ENCODE results near the gene NARF. TPM values are rescaled to one million over a fixed set of nuclear protein-coding genes. Genes with fewer than 3 reads are reported as not detected.

NARF gene
- total RNA-seq, 1 donor from 2014 or later = 64.4 TPM

DNA sequence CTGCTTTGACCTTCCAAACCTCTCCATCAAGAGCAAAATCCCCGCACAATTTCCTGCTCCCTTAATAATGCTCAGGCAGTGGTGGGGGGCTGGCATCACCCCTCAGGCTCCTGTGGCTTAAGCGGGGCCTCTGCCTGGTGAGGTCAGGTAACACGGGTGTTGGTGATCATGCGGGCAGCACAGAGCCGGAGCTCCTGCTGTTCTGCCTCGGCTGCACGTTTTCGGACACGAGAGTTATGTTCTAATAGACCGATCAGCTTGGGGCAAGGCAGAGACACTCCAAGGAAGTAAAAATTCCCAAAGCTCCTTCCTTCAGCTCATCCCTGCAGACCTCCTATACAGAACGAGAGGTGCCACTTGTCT is 6.0 kb downstream of the NARF start:
- H3K27me3 ChIP-seq (ENCODE audit: insufficient read depth, low read length) = no peaks in the 10 kb centered on the region
- H3K9me3 Mint-ChIP-seq (ENCODE audit: unreplicated experiment) = no peaks in the 10 kb centered on the region
- H3K4me2 ChIP-seq (ENCODE audit: low read length) = no peak overlapping the region
- H3K9me3 ChIP-seq (ENCODE audit: insufficient read depth, low read depth, low read length) = no peaks in the 10 kb centered on the region
- FAIRE-seq (no peak), DNase-seq (ENCODE audit: low read depth) (no peak)
- TF ChIP-seq, protein P1, sequence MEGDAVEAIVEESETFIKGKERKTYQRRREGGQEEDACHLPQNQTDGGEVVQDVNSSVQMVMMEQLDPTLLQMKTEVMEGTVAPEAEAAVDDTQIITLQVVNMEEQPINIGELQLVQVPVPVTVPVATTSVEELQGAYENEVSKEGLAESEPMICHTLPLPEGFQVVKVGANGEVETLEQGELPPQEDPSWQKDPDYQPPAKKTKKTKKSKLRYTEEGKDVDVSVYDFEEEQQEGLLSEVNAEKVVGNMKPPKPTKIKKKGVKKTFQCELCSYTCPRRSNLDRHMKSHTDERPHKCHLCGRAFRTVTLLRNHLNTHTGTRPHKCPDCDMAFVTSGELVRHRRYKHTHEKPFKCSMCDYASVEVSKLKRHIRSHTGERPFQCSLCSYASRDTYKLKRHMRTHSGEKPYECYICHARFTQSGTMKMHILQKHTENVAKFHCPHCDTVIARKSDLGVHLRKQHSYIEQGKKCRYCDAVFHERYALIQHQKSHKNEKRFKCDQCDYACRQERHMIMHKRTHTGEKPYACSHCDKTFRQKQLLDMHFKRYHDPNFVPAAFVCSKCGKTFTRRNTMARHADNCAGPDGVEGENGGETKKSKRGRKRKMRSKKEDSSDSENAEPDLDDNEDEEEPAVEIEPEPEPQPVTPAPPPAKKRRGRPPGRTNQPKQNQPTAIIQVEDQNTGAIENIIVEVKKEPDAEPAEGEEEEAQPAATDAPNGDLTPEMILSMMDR (IDR thresholded peaks at IDR 0.05; ENCODE audit: insufficient read depth, low read depth, low read length) = no peak
- TF ChIP-seq EZH2 (IDR thresholded peaks at IDR 0.05; ENCODE audit: insufficient read depth, low read length) = no peak
- no peak overlapping the region for H3K4me3 ChIP-seq (ENCODE audit: insufficient read depth, low read depth, low read length)
- H3K27me3 Mint-ChIP-seq (ENCODE audit: low read depth, unreplicated experiment) = no peaks in the 10 kb centered on the region
- H4K20me1 ChIP-seq (ENCODE audit: insufficient read depth, low read length) = peaks cover 13% of the 10 kb centered on the region
- no peak overlapping the region for H3K27ac Mint-ChIP-seq (ENCODE audit: unreplicated experiment)
- H2AFZ ChIP-seq (ENCODE audit: low read depth, low read length) = no peak overlapping the region
- H3K36me3 Mint-ChIP-seq (ENCODE audit: low read depth, unreplicated experiment) = peaks cover 42% of the 10 kb centered on the region
- H3K4me1 ChIP-seq (ENCODE audit: insufficient read depth, low read length) = peaks cover 1% of the 10 kb centered on the region
- H3K36me3 ChIP-seq (ENCODE audit: insufficient read depth, low read length) = peaks cover 29% of the 10 kb centered on the region
- H3K79me2 ChIP-seq (ENCODE audit: insufficient read depth, low read length) = peaks cover 4% of the 10 kb centered on the region
- no peaks in the 10 kb centered on the region for H3K4me1 Mint-ChIP-seq (ENCODE audit: low read depth, unreplicated experiment)
- no peak overlapping the region for H3K9ac ChIP-seq (ENCODE audit: low read length)
- no peak overlapping the region for H3K27ac ChIP-seq (ENCODE audit: low read depth, low read length)
- H3K4me3 Mint-ChIP-seq (ENCODE audit: unreplicated experiment) = no peak overlapping the region

DNA sequence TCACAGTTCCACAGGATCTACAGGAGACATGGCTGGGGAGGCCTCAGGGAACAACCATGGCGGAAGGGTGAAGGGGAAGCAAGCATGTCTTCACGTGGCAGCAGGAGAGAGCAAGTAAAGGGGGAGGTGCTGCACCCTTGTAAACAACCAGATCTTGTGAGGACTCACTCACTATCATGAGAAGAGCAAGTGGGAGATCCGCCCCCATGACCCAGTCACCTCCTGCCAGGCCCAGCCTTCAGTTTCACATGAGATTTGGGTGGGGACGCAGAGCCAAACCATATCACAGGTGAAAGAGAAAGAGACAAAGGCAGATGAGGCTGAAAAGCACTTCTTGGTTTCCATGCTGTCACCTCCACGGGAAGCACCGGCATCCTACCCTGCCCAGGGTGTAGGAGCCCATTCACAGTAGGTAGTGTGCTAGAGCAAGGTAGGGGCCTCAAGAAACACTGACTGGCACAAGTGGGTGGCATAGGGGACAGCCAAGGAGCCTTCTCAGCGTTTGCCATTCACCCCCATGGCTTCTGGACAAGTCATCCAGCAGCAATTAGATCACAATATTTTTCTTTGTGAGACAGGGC is 6.6 kb downstream of the NARF start:
- H3K36me3 ChIP-seq (ENCODE audit: insufficient read depth, low read length) = peaks cover 33% of the 10 kb centered on the region
- FAIRE-seq = no peak
- no peak overlapping the region for H3K4me2 ChIP-seq (ENCODE audit: low read length)
- H4K20me1 ChIP-seq (ENCODE audit: insufficient read depth, low read length) = peaks cover 12% of the 10 kb centered on the region
- TF ChIP-seq, protein P1 (IDR thresholded peaks at IDR 0.05; ENCODE audit: insufficient read depth, low read depth, low read length) = no peak
- TF ChIP-seq EZH2 (IDR thresholded peaks at IDR 0.05; ENCODE audit: insufficient read depth, low read length) = no peak
- no peaks in the 10 kb centered on the region for H3K27me3 ChIP-seq (ENCODE audit: insufficient read depth, low read length)
- Mint-ChIP-seq H3K27me3 (ENCODE audit: low read depth, unreplicated experiment) (no peaks in the 10 kb centered on the region), H3K4me3 (ENCODE audit: unreplicated experiment) (no peak overlapping the region), H3K27ac (ENCODE audit: unreplicated experiment) (no peak overlapping the region), H3K36me3 (ENCODE audit: low read depth, unreplicated experiment) (peaks cover 42% of the 10 kb centered on the region), H3K9me3 (ENCODE audit: unreplicated experiment) (no peaks in the 10 kb centered on the region), H3K4me1 (ENCODE audit: low read depth, unreplicated experiment) (no peaks in the 10 kb centered on the region)
- no peak overlapping the region for H3K4me3 ChIP-seq (ENCODE audit: insufficient read depth, low read depth, low read length)
- no peaks in the 10 kb centered on the region for H3K4me1 ChIP-seq (ENCODE audit: insufficient read depth, low read length)
- no peaks in the 10 kb centered on the region for H3K9me3 ChIP-seq (ENCODE audit: insufficient read depth, low read depth, low read length)
- H3K79me2 ChIP-seq (ENCODE audit: insufficient read depth, low read length) = no peaks in the 10 kb centered on the region
- H3K27ac ChIP-seq (ENCODE audit: low read depth, low read length) = no peak overlapping the region
- no peak for DNase-seq (ENCODE audit: low read depth)
- no peak overlapping the region for H2AFZ ChIP-seq (ENCODE audit: low read depth, low read length)
- no peak overlapping the region for H3K9ac ChIP-seq (ENCODE audit: low read length)

DNA sequence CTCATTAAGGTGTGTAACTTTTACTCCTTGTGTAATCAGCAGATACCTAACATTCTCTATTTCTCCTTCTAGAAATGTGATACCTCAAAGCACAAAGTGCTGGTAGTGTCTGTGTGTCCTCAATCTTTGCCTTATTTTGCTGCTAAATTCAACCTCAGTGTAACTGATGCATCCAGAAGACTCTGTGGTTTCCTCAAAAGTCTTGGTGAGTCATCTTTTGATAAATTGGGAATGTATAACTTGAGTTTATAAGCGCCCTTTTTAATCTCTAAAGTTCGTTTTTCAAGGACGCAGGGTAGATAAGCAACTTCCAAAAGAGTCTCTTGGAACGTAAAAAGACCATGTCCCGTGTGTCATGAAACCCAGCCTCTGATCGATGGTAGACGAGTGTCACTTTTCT is 10.2 kb downstream of the NARF start:
- Histone ChIP-seq H2AFZ (ENCODE audit: low read depth, low read length) (no peak overlapping the region), H3K36me3 (ENCODE audit: insufficient read depth, low read length) (peaks cover 25% of the 10 kb centered on the region), H3K27ac (ENCODE audit: low read depth, low read length) (no peak overlapping the region), H3K79me2 (ENCODE audit: insufficient read depth, low read length) (no peaks in the 10 kb centered on the region), H3K4me2 (ENCODE audit: low read length) (no peak overlapping the region), H4K20me1 (ENCODE audit: insufficient read depth, low read length) (no peaks in the 10 kb centered on the region), H3K9ac (ENCODE audit: low read length) (no peak overlapping the region), H3K9me3 (ENCODE audit: insufficient read depth, low read depth, low read length) (no peaks in the 10 kb centered on the region), H3K4me3 (ENCODE audit: insufficient read depth, low read depth, low read length) (no peak overlapping the region), H3K27me3 (ENCODE audit: insufficient read depth, low read length) (no peaks in the 10 kb centered on the region), H3K4me1 (ENCODE audit: insufficient read depth, low read length) (no peaks in the 10 kb centered on the region)
- TF ChIP-seq EZH2 (IDR thresholded peaks at IDR 0.05; ENCODE audit: insufficient read depth, low read length) = no peak
- TF ChIP-seq, protein P1 (IDR thresholded peaks at IDR 0.05; ENCODE audit: insufficient read depth, low read depth, low read length) = no peak
- H3K4me3 Mint-ChIP-seq (ENCODE audit: unreplicated experiment) = no peak overlapping the region
- DNase-seq (ENCODE audit: low read depth) (peak; percentile 42), FAIRE-seq (no peak)
- H3K27me3 Mint-ChIP-seq (ENCODE audit: low read depth, unreplicated experiment) = no peaks in the 10 kb centered on the region
- no peaks in the 10 kb centered on the region for H3K9me3 Mint-ChIP-seq (ENCODE audit: unreplicated experiment)
- H3K27ac Mint-ChIP-seq (ENCODE audit: unreplicated experiment) = no peak overlapping the region
- no peaks in the 10 kb centered on the region for H3K4me1 Mint-ChIP-seq (ENCODE audit: low read depth, unreplicated experiment)
- peaks cover 38% of the 10 kb centered on the region for H3K36me3 Mint-ChIP-seq (ENCODE audit: low read depth, unreplicated experiment)
